DND-41 (cell line): ENCODE results near the gene MAB21L4.

Experiments used
- EZH2 ChIP-seq: IDR thresholded peaks from 3 replicates; pipeline ENCODE4 v1.6.1; 2012; ENCODE audit warnings: borderline replicate concordance, low read depth, mild to moderate bottlenecking, moderate library complexity, low read length, inconsistent platforms; ENCODE audit not compliant: severe bottlenecking
- TF ChIP-seq, protein P1 (sequence below): IDR thresholded peaks from 2 replicates; pipeline ENCODE4 v1.5.1; 2012; ENCODE audit warnings: borderline replicate concordance, low read length, moderate library complexity, mild to moderate bottlenecking; ENCODE audit not compliant: poor library complexity, severe bottlenecking; ENCODE audit errors: extremely low read depth

DNA sequence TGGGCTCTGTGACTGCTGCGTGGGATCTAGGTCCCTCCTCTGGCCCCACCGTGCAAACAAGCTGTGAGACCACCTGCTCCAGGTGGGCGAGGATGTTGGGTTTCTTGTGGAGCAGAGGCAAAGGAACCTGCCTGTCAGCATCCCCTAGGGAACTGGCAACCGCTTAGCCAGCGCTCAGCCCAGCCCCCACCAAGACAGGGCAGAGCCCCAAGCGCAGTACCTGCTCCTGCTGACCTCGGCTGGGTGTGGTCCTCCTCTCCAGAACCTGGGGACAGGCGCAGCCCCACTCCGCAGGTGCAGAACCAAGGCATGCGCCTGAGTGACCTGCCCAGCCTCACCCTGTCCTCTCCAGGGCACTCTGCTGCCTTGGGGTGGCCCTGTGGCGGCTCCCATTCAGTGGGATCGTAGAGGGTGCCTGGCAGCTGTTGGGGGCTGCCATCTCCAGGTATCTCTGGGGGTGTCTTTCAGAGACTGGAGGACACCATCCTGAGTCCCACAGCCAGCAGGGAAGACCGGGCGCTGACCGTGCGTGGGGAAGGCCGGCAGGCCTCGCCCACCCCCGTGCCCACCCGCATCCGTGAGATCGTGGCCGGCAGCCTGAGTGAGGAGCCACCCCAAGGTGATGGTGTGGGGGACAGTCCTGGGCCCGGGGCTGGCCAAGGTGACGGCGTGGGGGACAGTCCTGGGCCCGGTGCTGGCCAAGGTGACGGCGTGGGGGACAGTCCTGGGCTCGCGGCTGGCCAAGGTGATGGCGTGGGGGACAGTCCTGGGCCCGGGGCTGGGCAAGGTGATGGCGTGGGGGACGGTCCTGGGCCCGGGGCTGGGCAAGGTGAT, 22.5 kb upstream of the MAB21L4 start:
- TF ChIP-seq, protein P1, sequence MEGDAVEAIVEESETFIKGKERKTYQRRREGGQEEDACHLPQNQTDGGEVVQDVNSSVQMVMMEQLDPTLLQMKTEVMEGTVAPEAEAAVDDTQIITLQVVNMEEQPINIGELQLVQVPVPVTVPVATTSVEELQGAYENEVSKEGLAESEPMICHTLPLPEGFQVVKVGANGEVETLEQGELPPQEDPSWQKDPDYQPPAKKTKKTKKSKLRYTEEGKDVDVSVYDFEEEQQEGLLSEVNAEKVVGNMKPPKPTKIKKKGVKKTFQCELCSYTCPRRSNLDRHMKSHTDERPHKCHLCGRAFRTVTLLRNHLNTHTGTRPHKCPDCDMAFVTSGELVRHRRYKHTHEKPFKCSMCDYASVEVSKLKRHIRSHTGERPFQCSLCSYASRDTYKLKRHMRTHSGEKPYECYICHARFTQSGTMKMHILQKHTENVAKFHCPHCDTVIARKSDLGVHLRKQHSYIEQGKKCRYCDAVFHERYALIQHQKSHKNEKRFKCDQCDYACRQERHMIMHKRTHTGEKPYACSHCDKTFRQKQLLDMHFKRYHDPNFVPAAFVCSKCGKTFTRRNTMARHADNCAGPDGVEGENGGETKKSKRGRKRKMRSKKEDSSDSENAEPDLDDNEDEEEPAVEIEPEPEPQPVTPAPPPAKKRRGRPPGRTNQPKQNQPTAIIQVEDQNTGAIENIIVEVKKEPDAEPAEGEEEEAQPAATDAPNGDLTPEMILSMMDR = no peak
- TF ChIP-seq EZH2 = no peak
